Amniotic epithelial cell (primary cell): ENCODE data around the gene GPX2.
"Not testable (repeated sequence)": the region's sequence is repeated elsewhere in the genome, so short reads cannot be mapped to it uniquely, and the experiment has no call there.

Experiments used
- DNase-seq: peaks from one replicate; pipeline ENCODE4 v3.0.0-alpha.2; 2010; ENCODE audit warnings: low read depth

GPX2 gene

GRCh38 chr14:64913477-64913876 is 29.1 kb downstream of the GPX2 start:
- not testable (repeated sequence) for DNase-seq

GRCh38 chr14:64912261-64912660 is 30.3 kb downstream of the GPX2 start:
- peak; percentile 80 for DNase-seq

GRCh38 chr14:64910847-64911495 is 31.6 kb downstream of the GPX2 start:
- DNase-seq: peak; percentile 40

- DNase-seq: peak; percentile 22
Observed at GRCh38 chr14:64906022-64906421, 36.5 kb downstream of the GPX2 start.

GRCh38 chr14:64899958-64900357 is 42.6 kb downstream of the GPX2 start:
- peak; percentile 94 for DNase-seq

- peak; percentile 70 for DNase-seq
Observed at GRCh38 chr14:64891839-64892375, 50.6 kb downstream of the GPX2 start.

GRCh38 chr14:64891173-64891838 is 51.2 kb downstream of the GPX2 start:
- DNase-seq: no peak

- no peak for DNase-seq
Observed at GRCh38 chr14:64889352-64889751, 53.2 kb downstream of the GPX2 start.
